ENCODE data around the gene PARD3.

Gene PARD3

GRCh38 chr10:34186745-34187144 lies 628.4 kb downstream of the PARD3 start:
- no peak for DNase-seq (ENCODE audit: low spot score in 2 of 2)
- no peaks in the 10 kb centered on the region for H3K4me1 Mint-ChIP-seq
- no peaks in the 10 kb centered on the region for H3K36me3 Mint-ChIP-seq
- H3K27me3 Mint-ChIP-seq = peaks cover 2% of the 10 kb centered on the region
- no peak overlapping the region for H3K27ac Mint-ChIP-seq
- H3K9me3 Mint-ChIP-seq = peaks cover 2% of the 10 kb centered on the region
- no peak overlapping the region for H3K4me3 Mint-ChIP-seq
- ATAC-seq (ENCODE audit: low read depth) = no peak

GRCh38 chr10:34185998-34186397 lies 629.1 kb downstream of the PARD3 start:
- no peaks in the 10 kb centered on the region for H3K36me3 Mint-ChIP-seq
- peaks cover 2% of the 10 kb centered on the region for H3K27me3 Mint-ChIP-seq
- ATAC-seq (ENCODE audit: low read depth) (no peak), DNase-seq (ENCODE audit: low spot score in 2 of 2) (no peak)
- no peaks in the 10 kb centered on the region for H3K4me1 Mint-ChIP-seq
- H3K4me3 Mint-ChIP-seq = no peak overlapping the region
- H3K27ac Mint-ChIP-seq = no peak overlapping the region
- H3K9me3 Mint-ChIP-seq = peaks cover 2% of the 10 kb centered on the region

- Mint-ChIP-seq H3K27me3 (peaks cover 2% of the 10 kb centered on the region), H3K9me3 (peaks cover 2% of the 10 kb centered on the region), H3K4me1 (no peaks in the 10 kb centered on the region), H3K27ac (no peak overlapping the region), H3K36me3 (no peaks in the 10 kb centered on the region), H3K4me3 (no peak overlapping the region)
- no peak for ATAC-seq (ENCODE audit: low read depth)
- DNase-seq (ENCODE audit: low spot score in 2 of 2) = no peak
Observed at GRCh38 chr10:34184939-34185386, 630.1 kb downstream of the PARD3 start.

- H3K4me3 Mint-ChIP-seq = no peak overlapping the region
- ATAC-seq (ENCODE audit: low read depth) (no peak), DNase-seq (ENCODE audit: low spot score in 2 of 2) (no peak)
- no peak overlapping the region for H3K27ac Mint-ChIP-seq
- H3K4me1 Mint-ChIP-seq = no peaks in the 10 kb centered on the region
- peaks cover 2% of the 10 kb centered on the region for H3K27me3 Mint-ChIP-seq
- H3K9me3 Mint-ChIP-seq = peaks cover 2% of the 10 kb centered on the region
- no peaks in the 10 kb centered on the region for H3K36me3 Mint-ChIP-seq
Observed at GRCh38 chr10:34184397-34184796, 630.7 kb downstream of the PARD3 start.

DNA sequence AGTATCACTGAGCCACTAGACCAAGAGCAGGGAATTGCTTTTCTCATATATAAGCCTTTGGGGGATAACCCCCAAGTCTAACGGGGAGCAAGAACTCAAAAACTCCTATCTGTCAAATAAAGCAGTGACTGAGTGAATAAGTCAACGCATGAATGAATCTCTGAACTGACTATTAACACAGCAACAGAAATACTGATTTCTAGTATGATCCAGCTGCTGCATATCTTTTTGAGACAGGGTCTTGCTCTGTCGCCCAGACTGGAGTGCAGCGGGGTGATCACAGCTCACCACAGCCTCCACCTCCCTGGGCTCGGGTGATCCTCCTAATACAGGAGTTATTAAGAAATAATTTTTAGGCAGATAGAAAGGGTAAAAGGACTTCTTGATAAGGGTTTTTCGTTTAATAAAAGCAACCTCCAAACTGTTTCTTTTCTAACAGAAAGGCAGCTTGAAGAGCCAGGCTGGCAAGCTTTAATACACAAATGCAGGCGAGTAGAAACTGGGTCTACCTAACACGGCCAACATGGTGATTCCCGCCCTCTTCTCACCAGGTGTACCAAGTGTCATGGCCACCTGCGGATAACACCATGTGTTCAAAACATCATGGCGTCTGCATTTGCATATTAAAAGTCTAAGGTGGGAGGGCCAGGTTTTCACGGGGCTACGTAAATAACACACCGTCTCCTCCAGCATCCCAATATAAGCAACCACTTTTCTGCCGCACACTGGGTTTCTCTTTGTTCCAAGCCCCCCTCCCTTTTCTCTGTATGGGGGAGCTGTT lies 631.9 kb downstream of the PARD3 start:
- Mint-ChIP-seq H3K4me1 (no peaks in the 10 kb centered on the region), H3K36me3 (no peaks in the 10 kb centered on the region), H3K9me3 (peaks cover 2% of the 10 kb centered on the region), H3K27me3 (peaks cover 2% of the 10 kb centered on the region), H3K27ac (no peak overlapping the region), H3K4me3 (no peak overlapping the region)
- no peak for DNase-seq (ENCODE audit: low spot score in 2 of 2)
- no peak for ATAC-seq (ENCODE audit: low read depth)

- no peak overlapping the region for H3K4me3 Mint-ChIP-seq
- no peaks in the 10 kb centered on the region for H3K36me3 Mint-ChIP-seq
- DNase-seq (ENCODE audit: low spot score in 2 of 2) (no peak), ATAC-seq (ENCODE audit: low read depth) (no peak)
- H3K4me1 Mint-ChIP-seq = no peaks in the 10 kb centered on the region
- H3K27me3 Mint-ChIP-seq = peaks cover 2% of the 10 kb centered on the region
- H3K9me3 Mint-ChIP-seq = peaks cover 2% of the 10 kb centered on the region
- no peak overlapping the region for H3K27ac Mint-ChIP-seq
Observed at GRCh38 chr10:34181553-34182300, 633.4 kb downstream of the PARD3 start.

GRCh38 chr10:34180749-34181148 lies 634.3 kb downstream of the PARD3 start:
- no peaks in the 10 kb centered on the region for H3K27me3 Mint-ChIP-seq
- no peak overlapping the region for H3K27ac Mint-ChIP-seq
- no peaks in the 10 kb centered on the region for H3K36me3 Mint-ChIP-seq
- DNase-seq (ENCODE audit: low spot score in 2 of 2) (no peak), ATAC-seq (ENCODE audit: low read depth) (no peak)
- peaks cover 2% of the 10 kb centered on the region for H3K9me3 Mint-ChIP-seq
- no peaks in the 10 kb centered on the region for H3K4me1 Mint-ChIP-seq
- no peak overlapping the region for H3K4me3 Mint-ChIP-seq

DNA sequence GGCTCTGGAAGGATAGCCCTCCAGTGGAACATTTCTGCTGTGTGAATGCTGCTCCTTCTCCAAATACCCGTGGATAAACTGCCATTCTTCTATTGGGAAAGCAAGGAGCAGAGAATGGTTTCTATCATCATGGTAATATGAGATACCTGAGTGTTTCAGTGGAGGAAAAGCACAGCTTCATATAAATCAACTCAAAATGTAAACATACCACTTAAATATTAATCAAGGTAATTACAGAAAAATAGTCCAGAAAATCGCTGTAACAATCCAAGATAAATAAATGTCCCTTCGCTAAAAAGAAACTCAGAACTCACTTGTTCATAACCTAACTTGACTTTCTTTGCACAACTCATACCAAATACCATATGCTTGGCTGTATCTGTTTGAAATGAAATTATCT lies 635.8 kb downstream of the PARD3 start:
- DNase-seq (ENCODE audit: low spot score in 2 of 2) (no peak), ATAC-seq (ENCODE audit: low read depth) (no peak)
- Mint-ChIP-seq H3K4me1 (no peaks in the 10 kb centered on the region), H3K4me3 (no peak overlapping the region), H3K36me3 (no peaks in the 10 kb centered on the region), H3K27ac (no peak overlapping the region), H3K27me3 (no peaks in the 10 kb centered on the region), H3K9me3 (peaks cover 2% of the 10 kb centered on the region)

DNA sequence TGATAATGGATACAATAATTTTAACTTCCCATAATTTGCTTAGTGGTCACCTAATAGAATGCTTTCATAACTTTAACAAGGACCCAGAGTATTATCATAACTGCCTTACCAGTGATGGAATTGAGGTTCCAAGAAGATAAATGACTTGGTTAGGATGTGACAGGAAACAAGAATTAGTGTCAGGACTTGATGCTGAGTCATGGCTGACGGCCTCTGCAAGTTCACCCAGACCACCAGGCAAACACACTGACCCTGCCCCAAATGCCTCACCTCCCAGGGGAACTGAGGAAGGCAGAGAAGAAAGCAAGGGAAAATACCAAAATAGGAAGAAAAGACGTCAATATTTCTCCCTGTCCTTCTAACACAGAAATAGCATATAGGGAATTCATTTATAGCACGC lies 636.3 kb downstream of the PARD3 start:
- Mint-ChIP-seq H3K27me3 (no peaks in the 10 kb centered on the region), H3K4me3 (no peak overlapping the region), H3K36me3 (no peaks in the 10 kb centered on the region), H3K4me1 (no peaks in the 10 kb centered on the region), H3K27ac (no peak overlapping the region), H3K9me3 (peaks cover 2% of the 10 kb centered on the region)
- DNase-seq (ENCODE audit: low spot score in 2 of 2) (no peak), ATAC-seq (ENCODE audit: low read depth) (no peak)

GRCh38 chr10:34178196-34178595 lies 636.9 kb downstream of the PARD3 start:
- DNase-seq (ENCODE audit: low spot score in 2 of 2) (no peak), ATAC-seq (ENCODE audit: low read depth) (no peak)
- no peak overlapping the region for H3K4me3 Mint-ChIP-seq
- no peaks in the 10 kb centered on the region for H3K36me3 Mint-ChIP-seq
- no peaks in the 10 kb centered on the region for H3K27me3 Mint-ChIP-seq
- H3K4me1 Mint-ChIP-seq = no peaks in the 10 kb centered on the region
- no peak overlapping the region for H3K27ac Mint-ChIP-seq
- no peaks in the 10 kb centered on the region for H3K9me3 Mint-ChIP-seq

DNA sequence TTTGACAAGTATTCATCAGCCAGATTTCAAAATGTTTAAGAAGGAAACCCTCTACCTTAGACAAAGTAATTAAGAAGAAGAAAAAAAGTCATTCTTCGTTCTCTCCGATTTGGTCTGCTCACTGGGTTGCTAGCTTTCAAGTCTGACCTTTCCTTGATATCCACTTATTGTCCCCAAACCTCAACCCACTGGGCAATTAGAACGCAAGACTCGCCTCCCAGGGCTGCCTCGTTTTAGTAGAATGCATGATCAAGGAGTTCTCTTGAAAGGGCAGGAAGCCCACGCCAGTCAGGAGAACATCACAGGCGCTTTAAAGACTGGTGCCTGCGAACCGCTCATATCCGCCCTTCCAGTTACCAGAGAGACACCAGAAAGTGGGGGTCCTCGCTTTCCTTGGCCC lies 637.7 kb downstream of the PARD3 start:
- Mint-ChIP-seq H3K9me3 (peaks cover 1% of the 10 kb centered on the region), H3K4me1 (no peaks in the 10 kb centered on the region), H3K36me3 (no peaks in the 10 kb centered on the region), H3K27ac (no peak overlapping the region), H3K4me3 (no peak overlapping the region), H3K27me3 (no peaks in the 10 kb centered on the region)
- ATAC-seq (ENCODE audit: low read depth) = no peak
- no peak for DNase-seq (ENCODE audit: low spot score in 2 of 2)

DNA sequence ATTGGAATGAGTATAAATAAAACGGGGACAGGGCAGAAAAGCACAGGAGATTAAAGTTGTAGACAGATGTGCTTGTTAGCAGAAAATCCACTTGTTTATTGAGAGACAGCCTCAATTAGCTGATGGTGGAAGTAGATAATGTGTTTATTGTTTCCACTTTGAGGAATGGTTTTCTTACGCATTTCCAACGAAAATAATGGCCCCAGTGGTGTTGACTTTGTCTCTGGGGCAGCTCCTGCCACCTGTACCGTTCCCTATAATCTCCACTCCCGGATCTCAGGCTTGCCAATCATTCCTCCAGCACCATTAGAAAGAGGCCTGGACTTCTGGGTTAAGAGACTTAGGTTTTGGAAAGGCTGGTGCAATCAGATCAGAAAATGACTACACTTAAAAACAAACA lies 638.7 kb downstream of the PARD3 start:
- Mint-ChIP-seq H3K27me3 (no peaks in the 10 kb centered on the region), H3K4me3 (no peak overlapping the region), H3K27ac (no peak overlapping the region), H3K4me1 (no peaks in the 10 kb centered on the region), H3K36me3 (no peaks in the 10 kb centered on the region), H3K9me3 (peaks cover 1% of the 10 kb centered on the region)
- DNase-seq (ENCODE audit: low spot score in 2 of 2) (no peak), ATAC-seq (ENCODE audit: low read depth) (no peak)

GRCh38 chr10:34175121-34175520 lies 640.0 kb downstream of the PARD3 start:
- Mint-ChIP-seq H3K4me1 (no peaks in the 10 kb centered on the region), H3K9me3 (peaks cover 1% of the 10 kb centered on the region), H3K27ac (no peak overlapping the region), H3K27me3 (no peaks in the 10 kb centered on the region), H3K36me3 (no peaks in the 10 kb centered on the region), H3K4me3 (no peak overlapping the region)
- DNase-seq (ENCODE audit: low spot score in 2 of 2) (no peak), ATAC-seq (ENCODE audit: low read depth) (no peak)

DNA sequence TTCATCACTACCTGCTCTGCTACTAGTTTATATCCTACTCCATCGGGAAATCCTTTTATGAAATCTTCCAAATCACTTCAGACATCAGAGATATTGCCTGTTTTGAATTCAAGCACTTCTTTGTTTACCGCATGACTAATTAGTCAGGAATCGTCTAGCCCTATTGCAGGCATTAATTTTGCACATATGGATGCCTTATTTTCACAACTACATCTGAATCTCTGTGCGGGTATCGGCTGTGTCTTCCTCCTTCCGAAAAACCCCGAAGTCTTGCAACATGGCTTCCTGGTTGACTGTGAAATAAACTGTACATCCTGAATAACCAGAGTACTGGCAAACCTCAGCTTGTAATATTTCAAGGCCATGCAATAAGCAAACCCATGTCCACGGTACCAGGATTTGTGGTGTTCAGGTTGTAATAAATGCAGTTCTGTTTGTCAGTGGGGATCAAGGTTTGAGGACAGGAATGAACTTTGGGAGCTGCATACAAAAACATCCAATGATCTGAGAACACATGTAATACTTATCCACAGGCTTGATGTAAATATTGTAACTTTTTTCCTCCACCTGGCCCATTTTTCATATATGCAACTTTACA lies 642.1 kb downstream of the PARD3 start:
- Mint-ChIP-seq H3K27me3 (no peaks in the 10 kb centered on the region), H3K4me3 (no peak overlapping the region), H3K27ac (no peak overlapping the region), H3K4me1 (no peaks in the 10 kb centered on the region), H3K9me3 (peaks cover 1% of the 10 kb centered on the region), H3K36me3 (no peaks in the 10 kb centered on the region)
- DNase-seq (ENCODE audit: low spot score in 2 of 2) (no peak), ATAC-seq (ENCODE audit: low read depth) (no peak)
